HEK293 (cell line): Measurements from ENCODE around the gene C14orf93.

Experiments used
- GLI4 ChIP-seq: fragments of 450-650 bp; formaldehyde crosslinking; IDR thresholded peaks from 2 replicates; pipeline ENCODE4 v1.5.1; 2016; ENCODE audit warnings: missing biosample characterization, missing genetic modification characterization
- HIC1 ChIP-seq: fragments of 450-650 bp; formaldehyde crosslinking; IDR thresholded peaks from 2 replicates; pipeline ENCODE4 v1.5.1; 2016; ENCODE audit warnings: missing biosample characterization, missing genetic modification characterization
- HOXA7 ChIP-seq: sonication (generic); formaldehyde crosslinking; IDR thresholded peaks from 2 replicates; pipeline ENCODE4 v1.8.1; 2022; ENCODE audit warnings: missing genetic modification reagents, borderline replicate concordance
- KLF17 ChIP-seq: fragments of 450-650 bp; formaldehyde crosslinking; IDR thresholded peaks from 2 replicates; pipeline ENCODE4 v1.5.1; 2016; ENCODE audit warnings: missing biosample characterization, missing genetic modification characterization
- MYNN ChIP-seq: fragments of 450-650 bp; formaldehyde crosslinking; IDR thresholded peaks from 2 replicates; pipeline ENCODE4 v1.5.1; 2016; ENCODE audit warnings: missing biosample characterization, missing genetic modification characterization, borderline replicate concordance
- MZF1 ChIP-seq: fragments of 450-650 bp; formaldehyde crosslinking; IDR thresholded peaks from 2 replicates; pipeline ENCODE4 v1.5.1; 2017; ENCODE audit warnings: missing biosample characterization, missing genetic modification characterization, borderline replicate concordance
- PRDM1 ChIP-seq: fragments of 450-650 bp; formaldehyde crosslinking; IDR thresholded peaks from 2 replicates; pipeline ENCODE4; 2016; ENCODE audit warnings: missing biosample characterization, missing genetic modification characterization
- SP2 ChIP-seq: fragments of 450-650 bp; formaldehyde crosslinking; IDR thresholded peaks from 2 replicates; pipeline ENCODE4 v1.5.1; 2016; ENCODE audit warnings: missing biosample characterization, missing genetic modification characterization
- SP3 ChIP-seq: fragments of 450-650 bp; formaldehyde crosslinking; IDR thresholded peaks from 2 replicates; pipeline ENCODE4 v1.5.1; 2016; ENCODE audit warnings: missing biosample characterization, missing genetic modification characterization
- ZBTB49 ChIP-seq: fragments of 450-650 bp; formaldehyde crosslinking; IDR thresholded peaks from 2 replicates; pipeline ENCODE4 v1.5.1; 2016; ENCODE audit warnings: missing biosample characterization, missing genetic modification characterization, low read depth
- ZFHX2 ChIP-seq: fragments of 450-650 bp; formaldehyde crosslinking; conservative IDR thresholded peaks from 2 replicates; pipeline ENCODE4 v1.5.1; 2016; ENCODE audit warnings: missing biosample characterization, missing genetic modification characterization
- ZFP37 ChIP-seq: fragments of 450-650 bp; formaldehyde crosslinking; IDR thresholded peaks from 2 replicates; pipeline ENCODE4 v1.5.1; 2016; ENCODE audit warnings: missing biosample characterization, missing genetic modification characterization
- ZNF121 ChIP-seq: fragments of 450-650 bp; formaldehyde crosslinking; IDR thresholded peaks from 2 replicates; pipeline ENCODE4 v1.5.1; 2016; ENCODE audit warnings: missing biosample characterization, missing genetic modification characterization
- ZNF132 ChIP-seq: fragments of 450-650 bp; formaldehyde crosslinking; IDR thresholded peaks from 2 replicates; pipeline ENCODE4 v1.5.1; 2017; ENCODE audit warnings: missing biosample characterization, missing genetic modification characterization, borderline replicate concordance
- ZNF140 ChIP-seq: fragments of 450-650 bp; formaldehyde crosslinking; IDR thresholded peaks from 2 replicates; pipeline ENCODE4 v1.5.1; 2016; ENCODE audit warnings: missing biosample characterization, missing genetic modification characterization
- ZNF146 ChIP-seq: fragments of 450-650 bp; formaldehyde crosslinking; IDR thresholded peaks from 2 replicates; pipeline ENCODE4 v1.5.1; 2016; ENCODE audit warnings: missing biosample characterization, missing genetic modification characterization
- ZNF155 ChIP-seq: fragments of 450-650 bp; formaldehyde crosslinking; IDR thresholded peaks from 2 replicates; pipeline ENCODE4 v1.5.1; 2016; ENCODE audit warnings: missing biosample characterization, missing genetic modification characterization
- ZNF2 ChIP-seq: fragments of 450-650 bp; formaldehyde crosslinking; IDR thresholded peaks from 2 replicates; pipeline ENCODE4 v1.5.1; 2016; ENCODE audit warnings: missing biosample characterization, missing genetic modification characterization
- ZNF214 ChIP-seq: fragments of 450-650 bp; formaldehyde crosslinking; IDR thresholded peaks from 2 replicates; pipeline ENCODE4 v1.5.1; 2017; ENCODE audit warnings: missing biosample characterization, mild to moderate bottlenecking, missing genetic modification characterization, borderline replicate concordance
- ZNF274 ChIP-seq, 2 experiments: fragments of 200-500 bp in 1 of 2; fragments of 450-650 bp in 1 of 2; sonication (Bioruptor generic) in 1 of 2; formaldehyde crosslinking in 1 of 2; IDR thresholded peaks; 2 replicates each; pipeline versions ENCODE4 v1.5.1 to v1.6.1; 2014 to 2016; ENCODE audit warnings: borderline replicate concordance in 1 of 2, inconsistent platforms in 1 of 2, low read length in 1 of 2, missing biosample characterization in 1 of 2, missing genetic modification characterization in 1 of 2
- ZNF311 ChIP-seq: fragments of 450-650 bp; formaldehyde crosslinking; IDR thresholded peaks from 2 replicates; pipeline ENCODE4 v1.5.1; 2017; ENCODE audit warnings: missing biosample characterization, missing genetic modification characterization, borderline replicate concordance
- ZNF350 ChIP-seq: fragments of 450-650 bp; formaldehyde crosslinking; IDR thresholded peaks from 2 replicates; pipeline ENCODE4 v1.5.0; 2017; ENCODE audit warnings: missing biosample characterization, mild to moderate bottlenecking, missing genetic modification characterization
- ZNF394 ChIP-seq: fragments of 450-650 bp; formaldehyde crosslinking; IDR thresholded peaks from 2 replicates; pipeline ENCODE4 v1.5.1; 2016; ENCODE audit warnings: missing biosample characterization, missing genetic modification characterization, mild to moderate bottlenecking, moderate library complexity, borderline replicate concordance
- ZNF404 ChIP-seq: fragments of 450-650 bp; formaldehyde crosslinking; IDR thresholded peaks from 2 replicates; pipeline ENCODE4 v1.5.1; 2017; ENCODE audit warnings: missing biosample characterization, missing genetic modification characterization
- ZNF449 ChIP-seq: fragments of 450-650 bp; formaldehyde crosslinking; IDR thresholded peaks from 2 replicates; pipeline ENCODE4 v1.5.1; 2017; ENCODE audit warnings: missing biosample characterization, mild to moderate bottlenecking, missing genetic modification characterization, moderate library complexity
- ZNF510 ChIP-seq: fragments of 450-650 bp; formaldehyde crosslinking; IDR thresholded peaks from 2 replicates; pipeline ENCODE4 v1.5.1; 2018; ENCODE audit warnings: mild to moderate bottlenecking, missing genetic modification characterization, missing biosample characterization; ENCODE audit not compliant: insufficient replicate concordance
- ZNF514 ChIP-seq: fragments of 450-650 bp; formaldehyde crosslinking; IDR thresholded peaks from 2 replicates; pipeline ENCODE4 v1.5.1; 2016; ENCODE audit warnings: missing biosample characterization, missing genetic modification characterization
- ZNF558 ChIP-seq: fragments of 450-650 bp; formaldehyde crosslinking; IDR thresholded peaks from 2 replicates; pipeline ENCODE4 v1.5.1; 2016; ENCODE audit warnings: missing biosample characterization, missing genetic modification characterization
- ZNF561 ChIP-seq: fragments of 450-650 bp; IDR thresholded peaks from 2 replicates; pipeline ENCODE4 v1.5.1; 2018; ENCODE audit warnings: missing biosample characterization, missing genetic modification characterization, borderline replicate concordance
- ZNF621 ChIP-seq: fragments of 450-650 bp; formaldehyde crosslinking; IDR thresholded peaks from 2 replicates; pipeline ENCODE4 v1.5.1; 2017; ENCODE audit warnings: missing biosample characterization, missing genetic modification characterization
- ZNF626 ChIP-seq: fragments of 450-650 bp; sonication (Bioruptor Pico); formaldehyde crosslinking; IDR thresholded peaks from 2 replicates; pipeline ENCODE4 v1.5.1; 2018; ENCODE audit warnings: missing biosample characterization, missing genetic modification characterization, inconsistent platforms
- ZNF664 ChIP-seq: fragments of 450-650 bp; formaldehyde crosslinking; IDR thresholded peaks from 2 replicates; pipeline ENCODE4 v1.5.1; 2016; ENCODE audit warnings: missing biosample characterization, missing genetic modification characterization
- ZNF785 ChIP-seq: fragments of 450-650 bp; formaldehyde crosslinking; IDR thresholded peaks from 2 replicates; pipeline ENCODE4 v1.5.1; 2016; ENCODE audit warnings: missing biosample characterization, missing genetic modification characterization
- ZNF843 ChIP-seq: fragments of 450-650 bp; formaldehyde crosslinking; IDR thresholded peaks from 2 replicates; pipeline ENCODE4 v1.5.1; 2016; ENCODE audit warnings: missing biosample characterization, missing genetic modification characterization

C14orf93 gene

GRCh38 chr14:22982477-22983245, 27.3 kb downstream of the C14orf93 start, which contains the start of gene AJUBA (continued):
- TF ChIP-seq ZNF2 (tag by site-specific recombination) (peak; percentile 99), HIC1 (tag by site-specific recombination) (no peak), ZNF274 (IDR thresholded peaks at IDR 0.05; ENCODE audit: low read length) (no peak), ZNF274 (tag by site-specific recombination; IDR thresholded peaks at IDR 0.05; ENCODE audit: borderline replicate concordance) (no peak), ZNF146 (tag by site-specific recombination) (peak; percentile 96), ZNF664 (tag by site-specific recombination) (peak; percentile 84), ZNF621 (no peak), ZNF626 (no peak), GLI4 (tag by site-specific recombination) (peak; percentile 99), ZNF132 (tag by site-specific recombination) (no peak), ZNF558 (tag by site-specific recombination) (peak; percentile 70), ZNF843 (peak; percentile 79; the same call in 1 of the 2 replicates), ZNF121 (tag by site-specific recombination) (peak; percentile 89), ZNF785 (tag by site-specific recombination) (peak; percentile 98), ZNF214 (tag by site-specific recombination) (no peak), SP2 (peak; percentile 76), ZNF140 (tag by site-specific recombination) (no peak), ZNF404 (tag by site-specific recombination) (no peak), ZNF394 (peak; percentile 86), MYNN (tag by site-specific recombination) (peak; percentile 67; the same call in 1 of the 2 replicates), ZNF311 (tag by site-specific recombination) (no peak), ZNF155 (peak; percentile 78; the same call in 1 of the 2 replicates), ZNF561 (tag by site-specific recombination) (peak; percentile 94), ZNF350 (tag by site-specific recombination) (no peak), ZFP37 (no peak; the same call in 1 of the 2 replicates), SP3 (tag by site-specific recombination) (peak; percentile 98), MZF1 (no peak), PRDM1 (tag by site-specific recombination) (no peak; the same call in 1 of the 2 replicates), ZNF514 (tag by site-specific recombination) (no peak), HOXA7 (CRISPR knock-in tag) (no peak), ZFHX2 (peak; percentile 91), ZBTB49 (tag by site-specific recombination) (0 out of 2 replicates have a peak, but pooled peaks have one; percentile 38), ZNF510 (tag by site-specific recombination) (no peak), ZNF449 (tag by site-specific recombination) (peak; percentile 68; the same call in 1 of the 2 replicates), KLF17 (peak; percentile 100)
